IPS DF 4.7 (cell line): ENCODE data around the gene DOLPP1.

Experiments
- DNase-seq: peaks from one replicate; pipeline ENCODE4 v3.0.0-alpha.2; 2013; ENCODE audit warnings: low spot score; ENCODE audit errors: extremely low read depth

DOLPP1 gene

DNA sequence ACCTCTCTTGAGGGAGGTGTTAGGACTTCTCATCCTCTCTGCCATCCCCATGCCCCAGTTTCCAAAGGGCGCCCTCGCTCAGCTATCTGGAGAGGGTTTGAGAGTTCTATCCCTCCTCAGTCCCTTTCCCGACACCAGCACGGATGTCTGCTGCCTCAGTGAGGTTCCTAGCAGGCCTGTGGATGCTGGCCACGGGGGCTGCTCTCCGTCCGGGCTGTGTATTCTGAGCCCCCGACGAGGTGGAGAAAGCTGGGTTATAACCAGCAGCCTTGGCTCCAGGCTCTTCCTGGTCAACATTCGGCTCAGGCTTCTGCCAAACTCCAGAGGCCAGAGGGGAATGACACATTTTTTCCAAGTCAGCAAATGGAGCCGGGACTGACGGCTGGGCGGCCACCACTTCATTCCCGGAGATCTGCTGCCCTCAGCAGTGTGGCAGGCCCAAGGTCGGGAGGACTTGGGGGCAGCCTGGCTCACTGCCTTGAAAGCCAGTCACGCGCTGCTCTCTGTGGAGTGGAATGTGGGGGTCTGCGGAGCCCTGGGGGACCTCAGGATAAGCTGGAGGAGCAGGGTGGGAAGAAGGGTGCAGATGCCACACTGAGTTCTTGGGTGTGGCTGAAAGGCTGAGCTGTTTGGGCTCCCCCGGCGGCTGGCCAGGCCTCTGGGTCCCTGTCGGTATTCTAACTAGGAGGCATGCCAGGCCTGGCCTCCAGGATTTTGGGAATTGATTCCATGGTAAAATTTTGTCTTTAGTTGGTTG, 57.7 kb downstream of the DOLPP1 start:
- no peak for DNase-seq

DNA sequence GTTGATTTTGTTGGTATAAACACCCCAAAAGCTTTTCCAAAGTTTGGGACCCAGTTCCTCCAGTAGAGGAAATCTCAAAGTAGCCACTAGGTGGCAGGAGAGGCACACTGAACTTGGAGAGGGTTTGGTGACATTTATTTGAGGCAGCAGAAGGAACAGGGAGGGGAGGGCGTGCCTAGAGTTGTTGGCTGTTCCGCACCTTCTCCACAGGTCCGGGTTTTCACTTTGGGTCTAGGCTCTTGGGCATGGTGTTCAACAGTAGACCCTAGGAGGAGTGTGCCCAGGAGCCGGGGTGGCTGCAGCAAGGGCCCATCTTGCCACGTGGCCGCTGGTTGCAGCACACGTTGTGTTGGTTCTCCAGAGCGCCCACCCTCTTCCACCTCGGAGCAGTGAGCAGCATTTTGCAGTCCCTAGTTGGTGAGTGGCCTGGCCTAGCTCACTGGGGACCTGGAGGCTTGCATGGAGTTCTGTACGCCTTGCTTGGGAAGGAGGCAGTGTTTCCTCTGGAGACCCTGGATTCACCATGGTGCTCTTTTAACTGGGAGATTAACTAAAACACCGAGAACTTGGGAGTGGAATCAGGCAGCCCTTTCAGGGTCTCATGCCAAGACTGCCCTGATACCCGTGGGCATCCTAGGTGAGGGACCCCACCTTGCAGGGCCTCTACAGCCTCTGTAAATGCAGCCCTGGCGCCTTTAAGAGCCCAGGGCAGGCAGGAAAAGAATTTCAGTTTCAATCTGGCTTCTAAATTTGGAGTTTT, 58.5 kb downstream of the DOLPP1 start:
- DNase-seq, result peak; percentile 80

GRCh38 chr9:129139993-129140396, 59.1 kb downstream of the DOLPP1 start:
- peak; percentile 79 for DNase-seq
